Uterus (tissue), 4 donors: ENCODE results near the gene SMAD3. TPM values are rescaled to one million over a fixed set of nuclear protein-coding genes. Genes with fewer than 3 reads are reported as not detected.
A peak's percentile ranks its signal among the peaks of the same experiment; 100 is the strongest.

Experiments used
- DNase-seq, 2 donors: peaks; one replicate each; pipeline ENCODE4 v3.0.0-alpha.2; 2019 to 2020
- H3K27ac ChIP-seq, 2 donors: fragments of 200-600 bp; sonication (generic); 1 replicate in 1 of 2; 2 replicates in 1 of 2; pipeline ENCODE4 v1.5.1; 2016 to 2018
- H3K27me3 ChIP-seq, 2 donors: fragments of 200-600 bp; sonication (generic); one replicate each; pipeline ENCODE4 v1.5.1; 2018 to 2019; ENCODE audit warnings: control low read depth in 1 of 2
- H3K36me3 ChIP-seq, 2 donors: fragments of 200-600 bp; sonication (generic); one replicate each; pipeline ENCODE4 v1.5.1; 2019; ENCODE audit warnings: control low read depth in 1 of 2
- H3K4me1 ChIP-seq, 2 donors: fragments of 200-600 bp; sonication (generic); one replicate each; pipeline ENCODE4 v1.5.1; 2018 to 2019; ENCODE audit warnings: control low read depth in 1 of 2
- H3K4me3 ChIP-seq, 2 donors: fragments of 200-600 bp; sonication (generic); 1 replicate in 1 of 2; 2 replicates in 1 of 2; pipeline ENCODE4 v1.5.1; 2018 to 2019; ENCODE audit warnings: mild to moderate bottlenecking in 1 of 2
- H3K9me3 ChIP-seq, 2 donors: fragments of 200-600 bp; sonication (generic); one replicate each; pipeline ENCODE4 v1.5.1; 2019; ENCODE audit warnings: control low read depth in 1 of 2
- CTCF ChIP-seq, 4 experiments: fragments of 200-600 bp in 2 of 4; fragments of 450-650 bp in 2 of 4; sonication (generic) in 2 of 4; IDR thresholded peaks; one replicate each; pipeline ENCODE4 v1.5.1; 2016 to 2019; ENCODE audit warnings: antibody characterized with exemption in 4 of 4, mild to moderate bottlenecking in 2 of 4, moderate library complexity in 1 of 4
- POLR2A ChIP-seq, 2 donors: fragments of 450-650 bp; IDR thresholded peaks; one replicate each; pipeline ENCODE4 v1.6.1; 2016; ENCODE audit warnings: antibody characterized with exemption in 2 of 2, mild to moderate bottlenecking in 1 of 2, moderate library complexity in 1 of 2
- intact Hi-C: fragments of 100-400 bp; cut with DNase I; formaldehyde crosslinking; loops from one replicate; pipeline ENCODE4 v1.15.1; 2023; ENCODE audit warnings: low total_unique reads
- total RNA-seq, 4 donors: library from RNA; depleted of rRNA in 3 of 4; stranded (reverse); fragments of >200 nt in 3 of 4; gene quantifications; one replicate each; pipeline versions ENCODE4 v1.1.0 to v1.2.4, GENCODE V29; 2014 to 2023
- donor health status: DM: yes; HTN: yes; CAD: no.

Gene SMAD3
- total RNA-seq, 4 donors from 2014 or later = 14.3 to 66.9 (median 32.3) TPM

- Histone ChIP-seq H3K36me3 (no peaks in the 10 kb centered on the region), H3K9me3 (no peaks in the 10 kb centered on the region), H3K4me1 (peaks cover 0 to 3% of the 10 kb centered on the region in 2 donors), H3K27me3 (no peaks in the 10 kb centered on the region), H3K4me3 (no peak overlapping the region), H3K27ac (peak overlapping the region; percentile 61 to 67)
- TF ChIP-seq CTCF (IDR thresholded peaks at IDR 0.05) = no peak
- TF ChIP-seq POLR2A (IDR thresholded peaks at IDR 0.05) = no peak
- DNase-seq = peak in 1 of 2 donors; percentile 33
- intact Hi-C loops = no loop called here
Measured at GRCh38 chr15:67178569-67179210, 113.3 kb downstream of the SMAD3 start.

- Histone ChIP-seq H3K27me3 (no peaks in the 10 kb centered on the region), H3K4me1 (peaks cover 0 to 3% of the 10 kb centered on the region in 2 donors), H3K4me3 (no peak overlapping the region), H3K27ac (peak overlapping the region; percentile 61 to 67), H3K9me3 (no peaks in the 10 kb centered on the region), H3K36me3 (no peaks in the 10 kb centered on the region)
- intact Hi-C loops = no loop called here
- TF ChIP-seq POLR2A (IDR thresholded peaks at IDR 0.05) (no peak), CTCF (IDR thresholded peaks at IDR 0.05) (no peak)
- peak in 1 of 2 donors; percentile 11 for DNase-seq
Measured at GRCh38 chr15:67179411-67179995, 114.1 kb downstream of the SMAD3 start.

- H3K27ac ChIP-seq = peak overlapping the region in 1 of 2 donors; percentile 61
- H3K4me3 ChIP-seq = no peak overlapping the region
- peaks cover 0 to 3% of the 10 kb centered on the region in 2 donors for H3K4me1 ChIP-seq
- TF ChIP-seq POLR2A (IDR thresholded peaks at IDR 0.05) (no peak), CTCF (IDR thresholded peaks at IDR 0.05) (no peak)
- no peaks in the 10 kb centered on the region for H3K9me3 ChIP-seq
- intact Hi-C loops = no loop called here
- H3K36me3 ChIP-seq = no peaks in the 10 kb centered on the region
- DNase-seq = peak in 1 of 2 donors; percentile 20
- no peaks in the 10 kb centered on the region for H3K27me3 ChIP-seq
Measured at GRCh38 chr15:67180035-67180434, 114.6 kb downstream of the SMAD3 start.

GRCh38 chr15:67180514-67181191 lies 115.3 kb downstream of the SMAD3 start:
- intact Hi-C loops = no loop called here
- Histone ChIP-seq H3K27ac (no peak overlapping the region), H3K27me3 (no peaks in the 10 kb centered on the region), H3K36me3 (no peaks in the 10 kb centered on the region), H3K9me3 (no peaks in the 10 kb centered on the region), H3K4me1 (peaks cover 0 to 4% of the 10 kb centered on the region in 2 donors), H3K4me3 (no peak overlapping the region)
- TF ChIP-seq CTCF (IDR thresholded peaks at IDR 0.05) = no peak
- no peak for TF ChIP-seq POLR2A (IDR thresholded peaks at IDR 0.05)
- peak in 1 of 2 donors; percentile 14 for DNase-seq

- Histone ChIP-seq H3K36me3 (no peaks in the 10 kb centered on the region), H3K27me3 (no peaks in the 10 kb centered on the region), H3K4me1 (peaks cover 1 to 9% of the 10 kb centered on the region in 2 donors), H3K9me3 (no peaks in the 10 kb centered on the region), H3K4me3 (no peak overlapping the region), H3K27ac (no peak overlapping the region)
- intact Hi-C loops = no loop called here
- DNase-seq = peak in 1 of 2 donors; percentile 12
- no peak for TF ChIP-seq POLR2A (IDR thresholded peaks at IDR 0.05)
- no peak for TF ChIP-seq CTCF (IDR thresholded peaks at IDR 0.05)
Measured at GRCh38 chr15:67181221-67181639, 115.8 kb downstream of the SMAD3 start.
